Suppressor macrophage (primary cell): ENCODE measurements around the gene PPP1R13L.

ENCODE experiments used
- DNase-seq, 4 experiments: peaks; one replicate each; pipeline ENCODE4 v3.0.0-alpha.2; 2020 to 2022

Gene PPP1R13L

GRCh38 chr19:45405435-45406225 lies 761 bp upstream of the PPP1R13L start:
- peak; percentile 82 to 92 (median 87) for DNase-seq

DNA sequence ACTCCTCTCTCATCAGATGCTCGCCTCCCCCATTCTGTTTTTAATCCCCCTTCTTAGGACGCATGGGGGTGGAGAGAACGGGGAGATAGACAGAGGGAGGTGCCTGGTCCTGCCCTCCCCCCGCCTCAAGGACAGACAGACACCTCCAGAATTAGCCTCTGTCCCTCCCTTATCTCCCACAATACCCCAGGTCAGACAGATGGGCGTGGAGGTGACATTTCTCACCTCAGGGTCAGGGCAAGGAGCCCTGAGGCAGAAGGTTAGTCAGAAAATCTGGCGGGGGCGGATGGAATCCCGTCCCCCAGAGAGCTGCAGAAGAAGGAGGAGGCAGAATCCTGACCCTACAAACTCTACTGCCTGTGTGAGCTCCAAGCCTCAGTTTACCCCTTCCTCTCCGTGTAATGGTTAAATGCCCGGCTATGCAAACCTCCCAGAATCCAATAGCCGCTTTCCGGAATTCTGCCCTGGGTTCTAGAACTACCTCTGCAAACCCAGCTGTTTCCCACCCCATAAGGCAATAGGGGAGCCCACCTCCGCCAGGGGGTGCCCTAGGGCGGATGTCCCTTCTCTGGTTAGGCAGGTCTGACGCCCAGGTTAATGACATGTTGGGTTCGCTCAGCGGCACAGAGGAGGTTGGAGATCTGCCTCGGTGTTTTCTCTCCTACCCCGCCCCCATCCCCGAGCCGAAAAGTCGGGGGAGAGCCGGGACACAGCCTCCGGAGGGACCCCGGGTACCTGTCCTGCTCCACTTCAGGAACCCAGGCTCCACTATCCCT lies 900 bp downstream of the PPP1R13L start:
- peak in 2 of 4 experiments; percentile 30 to 51 for DNase-seq

GRCh38 chr19:45403272-45403671 lies 1.6 kb downstream of the PPP1R13L start:
- no peak for DNase-seq

GRCh38 chr19:45402298-45403061 lies 2.4 kb downstream of the PPP1R13L start:
- DNase-seq = peak; percentile 24 to 67 (median 38)

GRCh38 chr19:45401815-45402214 lies 3.1 kb downstream of the PPP1R13L start:
- DNase-seq = no peak

DNA sequence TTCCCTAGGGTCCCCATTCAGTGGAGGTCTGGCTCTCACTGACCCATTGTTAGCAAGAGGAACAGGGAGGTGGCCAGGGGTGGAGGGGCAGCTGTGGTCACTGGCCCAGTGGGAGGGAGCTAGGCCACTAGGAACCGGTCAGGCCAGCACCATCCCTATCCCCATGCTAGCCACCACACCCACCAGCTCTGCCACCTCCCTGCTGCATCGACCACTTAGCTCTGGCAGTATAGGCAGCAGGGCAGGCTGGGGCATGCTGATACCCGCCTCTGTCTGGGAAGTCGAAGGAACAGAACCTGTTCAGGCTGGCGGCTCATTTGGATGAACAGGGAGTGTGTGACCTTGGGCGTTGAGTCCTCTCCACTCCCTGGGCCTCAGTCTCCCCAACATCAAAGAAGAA lies 4.7 kb downstream of the PPP1R13L start:
- no peak for DNase-seq

GRCh38 chr19:45395821-45396617 lies 8.8 kb downstream of the PPP1R13L start:
- peak in 2 of 4 experiments; percentile 19 to 47 for DNase-seq

DNA sequence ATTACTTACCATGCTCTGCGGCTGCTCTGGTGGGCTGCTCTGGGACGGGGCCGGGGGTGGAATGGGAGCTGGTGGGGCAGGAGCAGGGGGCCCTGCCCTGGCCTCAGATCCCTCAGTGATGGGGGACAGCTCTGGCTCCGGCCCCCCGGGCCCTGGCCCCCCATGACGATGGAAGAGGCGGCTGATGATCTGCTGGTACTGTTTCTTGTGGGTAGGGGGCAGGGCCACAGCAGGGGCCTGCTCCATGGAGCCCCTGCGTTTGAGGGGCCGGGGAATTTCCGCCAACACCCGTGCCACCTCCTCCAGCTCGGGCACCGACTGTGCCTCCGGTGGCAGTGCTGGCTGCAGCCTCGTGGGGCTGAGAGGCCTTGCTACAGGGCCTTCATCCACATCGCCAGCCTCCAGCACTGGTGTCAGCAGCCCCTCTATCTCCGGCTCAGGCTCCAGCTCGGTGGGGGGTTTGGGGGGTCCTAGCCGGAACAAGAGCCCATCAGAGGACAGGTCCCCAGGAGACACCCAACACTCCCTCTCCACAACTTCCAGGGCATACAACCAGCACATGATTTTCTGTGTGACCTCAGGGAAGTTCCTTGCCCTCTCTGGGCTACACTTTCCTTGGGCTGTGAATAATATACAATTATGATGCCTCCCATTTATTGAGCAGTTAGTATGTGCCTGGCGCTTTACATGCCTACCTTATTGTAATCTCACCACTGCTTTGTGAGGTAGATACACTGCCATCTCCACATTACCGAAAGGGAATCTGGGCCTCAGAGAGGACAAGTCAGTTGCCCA lies 12.8 kb downstream of the PPP1R13L start:
- DNase-seq = no peak

DNA sequence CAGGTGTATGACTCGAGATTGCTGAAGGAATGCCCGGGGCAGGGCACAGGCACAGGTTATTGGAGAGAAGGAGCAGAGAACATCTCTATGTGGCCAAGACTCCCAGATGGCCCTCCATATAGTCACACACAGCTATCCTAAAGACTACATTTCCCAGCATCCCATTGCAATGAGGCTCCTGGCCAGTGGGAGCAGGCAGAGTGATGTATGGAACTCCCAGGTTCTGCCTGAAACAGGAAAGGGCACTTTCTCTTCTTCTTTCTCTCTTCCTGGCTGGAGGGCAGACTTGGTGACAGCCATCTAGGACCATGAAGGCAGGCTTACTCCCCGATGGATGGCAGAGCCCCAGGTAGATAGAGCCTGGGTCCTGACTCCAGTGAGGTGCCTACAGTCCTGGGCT lies 13.5 kb downstream of the PPP1R13L start:
- DNase-seq = peak in 3 of 4 experiments; percentile 28 to 37 (median 31)

DNA sequence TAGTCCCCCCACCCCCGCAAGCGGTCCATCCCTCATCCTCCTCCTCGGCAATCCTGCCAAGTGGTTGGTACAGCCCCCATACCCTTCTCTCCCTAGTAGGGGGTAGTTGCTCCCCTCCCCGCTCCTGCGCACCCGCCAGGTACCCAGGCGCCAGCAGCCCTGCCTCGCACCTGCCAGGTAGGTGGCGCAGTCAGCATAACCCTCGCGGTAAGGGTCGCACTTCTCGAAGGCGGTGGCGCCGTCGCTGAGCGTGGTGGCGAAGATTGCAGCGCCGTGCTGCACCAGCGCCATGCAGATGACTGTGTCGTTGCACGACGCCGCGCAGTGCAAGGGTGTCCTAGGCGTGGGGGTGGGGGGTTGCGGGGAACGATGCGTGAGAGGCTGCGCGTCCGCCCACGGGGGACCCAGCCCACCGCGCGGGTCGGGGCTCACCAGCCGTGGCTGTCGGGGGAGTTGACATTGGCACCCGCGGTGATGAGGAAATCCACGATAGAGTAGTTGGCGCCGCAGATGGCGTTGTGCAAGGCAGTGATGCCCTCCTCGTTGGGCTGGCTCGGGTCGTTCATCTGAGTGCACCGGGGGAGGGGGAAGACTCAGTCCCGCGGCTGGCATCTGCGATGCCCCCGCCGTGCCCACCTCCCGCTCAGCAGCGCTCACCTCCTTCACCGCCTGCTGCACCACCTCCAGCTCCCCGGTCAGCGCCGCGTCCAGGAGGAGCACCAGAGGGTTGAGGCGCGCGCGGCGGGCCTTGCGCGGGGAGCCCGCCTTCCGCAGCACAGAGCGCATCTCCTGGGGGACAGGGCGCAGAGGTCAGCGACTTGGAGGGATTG lies 19.3 kb downstream of the PPP1R13L start:
- DNase-seq = no peak

GRCh38 chr19:45382426-45382825 lies 22.4 kb downstream of the PPP1R13L start:
- DNase-seq = no peak

GRCh38 chr19:45380107-45380506 lies 24.8 kb downstream of the PPP1R13L start:
- DNase-seq = no peak

DNA sequence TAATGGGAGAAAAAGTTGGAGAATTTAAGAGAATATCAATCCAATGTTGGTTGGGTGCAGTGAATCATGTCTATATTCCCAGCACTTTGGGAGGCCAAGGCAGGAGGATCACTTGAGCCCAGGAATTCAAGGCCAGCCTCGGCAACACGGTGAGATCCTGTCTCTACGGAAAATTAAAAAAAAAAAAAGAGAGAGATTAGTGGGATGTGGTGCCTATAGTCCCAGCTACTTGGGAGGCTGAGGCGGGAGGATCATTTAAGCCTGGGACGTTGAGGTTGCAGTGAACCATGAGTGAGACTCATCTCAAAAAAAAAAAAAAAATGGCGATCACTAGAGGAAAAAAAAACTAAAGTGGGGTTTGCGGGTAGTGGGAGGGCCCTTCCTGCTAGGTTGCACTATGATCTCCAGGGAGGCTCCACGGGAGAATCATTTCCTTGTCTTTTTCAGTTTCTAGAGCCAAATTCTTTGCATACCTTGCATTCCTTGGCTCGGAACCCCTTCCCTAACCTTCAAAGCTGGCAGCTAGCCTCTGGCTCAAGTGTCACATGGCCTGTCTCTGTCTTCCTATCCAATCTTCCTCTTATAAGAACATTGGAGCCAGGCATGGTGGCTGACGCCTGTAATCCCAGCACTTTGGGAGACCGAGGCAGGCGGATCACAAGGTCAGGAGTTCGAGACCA lies 28.7 kb downstream of the PPP1R13L start:
- DNase-seq = no peak

DNA sequence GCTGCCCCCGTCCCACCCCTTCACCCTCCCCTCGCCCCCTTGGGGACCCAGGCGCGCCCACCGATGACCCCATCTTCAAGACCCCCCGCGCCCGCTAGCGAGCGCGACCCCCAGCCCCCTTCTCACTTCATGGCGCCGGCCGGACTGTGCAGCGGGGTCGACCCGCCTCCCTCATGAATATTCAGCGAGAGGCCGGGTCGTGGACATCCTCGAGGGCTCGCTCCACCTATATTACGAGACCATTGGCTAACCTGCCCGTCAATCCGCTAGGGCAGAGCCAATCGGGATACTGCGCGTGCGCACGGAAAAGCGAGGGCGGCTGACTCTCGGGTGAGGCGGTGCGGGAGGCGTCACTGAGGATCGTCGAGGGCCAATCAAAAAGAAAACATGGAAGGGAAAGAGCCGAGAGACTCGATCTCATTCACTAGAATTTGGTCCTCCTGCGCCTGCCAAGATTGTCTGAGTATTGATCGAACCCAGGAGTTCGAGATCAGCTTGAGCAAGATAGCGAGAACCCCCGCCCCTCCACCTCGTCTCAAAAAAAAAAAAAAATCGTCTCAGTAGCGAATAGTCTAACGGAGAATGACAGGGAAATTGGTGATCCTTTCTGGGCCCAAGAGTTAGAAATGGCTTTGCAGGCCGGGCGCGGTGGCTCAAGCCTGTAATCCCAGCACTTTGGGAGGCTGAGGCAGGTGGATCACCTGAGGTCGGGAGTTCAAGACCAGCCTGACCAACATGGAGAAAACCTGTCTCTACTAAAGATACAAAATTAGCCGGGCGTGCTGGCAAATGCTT lies 34.3 kb downstream of the PPP1R13L start, which contains the start of gene ERCC2:
TSS of gene ERCC2 (minus strand) at position 164 of the 795 bp plus-strand sequence. CDS start at position 131, 33 bp downstream.
- DNase-seq = peak; percentile 99 to 100 (median 99)

GRCh38 chr19:45368737-45369340 lies 36.0 kb downstream of the PPP1R13L start:
- no peak for DNase-seq

DNA sequence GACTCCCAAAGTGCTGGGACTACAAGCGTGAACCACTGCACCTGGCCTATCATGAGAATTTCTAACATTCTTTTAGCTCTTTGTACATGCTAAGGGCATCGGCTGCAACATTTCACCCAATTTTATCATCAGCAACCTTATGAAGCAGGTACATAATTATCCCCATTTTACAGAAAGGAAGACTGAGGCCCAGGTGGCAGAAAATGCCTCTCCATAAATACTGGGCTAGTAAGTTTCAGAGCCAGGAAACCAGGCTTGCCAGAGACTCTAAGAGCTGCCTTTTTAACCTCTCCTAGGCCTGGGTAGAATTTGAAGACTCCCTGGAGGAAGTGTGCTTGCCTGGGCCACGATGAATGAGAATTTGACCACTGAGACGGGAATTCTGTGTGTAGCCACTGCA lies 36.7 kb downstream of the PPP1R13L start:
- no peak for DNase-seq

DNA sequence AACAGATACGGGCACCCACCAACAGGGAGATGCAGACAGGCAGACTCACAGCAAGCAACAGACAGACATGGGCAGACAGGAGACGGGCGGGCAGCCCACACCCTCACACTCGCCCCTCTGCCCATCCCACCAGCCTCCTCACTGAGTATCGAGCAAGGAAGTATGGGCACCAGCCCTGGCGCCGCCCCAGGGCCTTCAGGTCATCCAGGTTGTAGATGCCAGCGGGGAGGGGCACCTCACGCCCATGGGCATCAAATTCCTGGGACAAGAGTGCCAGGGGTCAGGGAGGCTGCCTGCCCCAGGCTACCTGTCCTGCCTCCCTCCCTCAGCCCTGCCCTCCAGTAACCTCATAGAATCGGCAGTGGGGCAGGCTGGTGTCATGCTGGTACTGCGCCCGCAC lies 40.2 kb downstream of the PPP1R13L start:
- DNase-seq = no peak

DNA sequence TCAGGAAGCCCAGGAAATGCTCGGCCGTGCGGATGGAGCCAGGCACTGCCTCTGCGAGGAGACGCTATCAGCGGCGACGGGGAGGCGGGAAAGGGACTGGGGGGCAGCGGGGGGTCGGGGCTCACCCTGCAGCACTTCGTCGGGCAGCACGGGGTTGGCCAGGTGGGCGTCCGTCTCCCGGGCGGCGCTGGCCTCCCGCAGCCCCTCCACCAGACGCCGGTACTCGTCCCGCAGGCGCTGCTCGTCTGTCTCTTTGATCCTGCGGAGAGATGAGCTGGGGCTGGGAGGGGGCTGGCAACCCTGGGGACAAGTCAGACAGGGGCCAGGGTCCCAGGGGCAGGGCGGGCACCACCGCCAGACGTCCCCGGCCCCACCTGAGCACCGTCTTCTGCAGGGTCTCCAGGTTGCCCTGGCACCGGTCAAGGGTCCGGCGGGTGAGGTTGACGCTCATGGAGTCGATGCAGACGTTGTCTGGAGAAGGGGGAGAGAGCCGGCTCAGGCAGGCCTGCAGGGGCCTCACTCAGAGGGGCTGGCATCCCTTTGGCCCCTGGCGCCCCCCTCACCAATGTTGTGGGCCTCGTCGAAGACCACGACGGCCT lies 40.9 kb downstream of the PPP1R13L start:
- DNase-seq = no peak
